GM18499 (cell line): ENCODE data around the gene DHRS2.
"Not testable (repeated sequence)": the region's sequence is repeated elsewhere in the genome, so short reads cannot be mapped to it uniquely, and the experiment has no call there.

Experiments used
- ATAC-seq: cut with Tn5 transposase; IDR thresholded peaks from one replicate; pipeline ENCODE4 v1.9.1; 2021; ENCODE audit warnings: moderate number of reproducible peaks; ENCODE audit not compliant: insufficient read depth, unreplicated experiment

The DHRS2 gene, protein sequence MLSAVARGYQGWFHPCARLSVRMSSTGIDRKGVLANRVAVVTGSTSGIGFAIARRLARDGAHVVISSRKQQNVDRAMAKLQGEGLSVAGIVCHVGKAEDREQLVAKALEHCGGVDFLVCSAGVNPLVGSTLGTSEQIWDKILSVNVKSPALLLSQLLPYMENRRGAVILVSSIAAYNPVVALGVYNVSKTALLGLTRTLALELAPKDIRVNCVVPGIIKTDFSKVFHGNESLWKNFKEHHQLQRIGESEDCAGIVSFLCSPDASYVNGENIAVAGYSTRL

DNA sequence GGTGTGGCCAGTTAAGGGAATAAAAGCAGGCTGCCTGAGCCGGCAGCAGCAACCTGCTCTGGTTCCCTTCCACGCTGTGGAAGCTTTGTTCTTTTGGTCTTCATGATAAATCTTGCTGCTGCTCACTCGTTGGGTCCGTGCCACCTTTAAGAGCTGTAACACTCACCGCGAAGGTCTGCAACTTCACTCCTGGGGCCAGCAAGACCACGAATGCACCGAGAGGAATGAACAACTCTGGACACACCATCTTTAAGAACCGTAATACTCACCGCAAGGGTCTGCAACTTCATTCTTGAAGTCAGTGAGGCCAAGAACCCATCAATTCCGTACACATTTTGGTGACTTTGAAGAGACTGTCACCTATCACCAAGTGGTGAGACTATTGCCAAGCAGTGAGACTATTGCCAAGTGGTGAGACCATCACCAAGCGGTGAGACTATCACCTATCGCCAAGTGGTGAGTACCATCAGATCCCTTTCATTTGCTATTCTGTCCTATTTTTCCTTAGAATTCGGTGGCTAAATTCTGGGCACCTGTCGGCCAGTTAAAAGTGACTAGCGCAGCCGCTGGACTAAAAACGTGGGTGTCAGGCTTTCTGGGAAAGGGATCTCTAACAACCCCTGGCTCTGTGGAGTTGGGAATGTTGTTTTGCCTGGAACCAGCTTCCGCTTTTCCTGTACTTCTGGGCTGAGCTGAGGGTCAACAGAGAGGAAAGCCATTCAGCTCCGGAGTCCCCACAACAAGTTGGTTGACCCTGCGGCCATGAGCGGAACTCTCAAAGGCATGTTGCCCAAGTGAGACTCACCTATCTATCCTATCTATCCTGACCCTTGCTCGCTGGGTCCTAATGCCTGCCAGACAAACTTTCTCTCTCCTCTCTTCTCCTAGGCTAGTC, at the start of gene DHRS2:
Gene DHRS2 (plus strand): TSS at position 48 of the 895 bp plus-strand sequence. CDS start 2,501 bp downstream, outside the sequence.
- ATAC-seq = no peak

DNA sequence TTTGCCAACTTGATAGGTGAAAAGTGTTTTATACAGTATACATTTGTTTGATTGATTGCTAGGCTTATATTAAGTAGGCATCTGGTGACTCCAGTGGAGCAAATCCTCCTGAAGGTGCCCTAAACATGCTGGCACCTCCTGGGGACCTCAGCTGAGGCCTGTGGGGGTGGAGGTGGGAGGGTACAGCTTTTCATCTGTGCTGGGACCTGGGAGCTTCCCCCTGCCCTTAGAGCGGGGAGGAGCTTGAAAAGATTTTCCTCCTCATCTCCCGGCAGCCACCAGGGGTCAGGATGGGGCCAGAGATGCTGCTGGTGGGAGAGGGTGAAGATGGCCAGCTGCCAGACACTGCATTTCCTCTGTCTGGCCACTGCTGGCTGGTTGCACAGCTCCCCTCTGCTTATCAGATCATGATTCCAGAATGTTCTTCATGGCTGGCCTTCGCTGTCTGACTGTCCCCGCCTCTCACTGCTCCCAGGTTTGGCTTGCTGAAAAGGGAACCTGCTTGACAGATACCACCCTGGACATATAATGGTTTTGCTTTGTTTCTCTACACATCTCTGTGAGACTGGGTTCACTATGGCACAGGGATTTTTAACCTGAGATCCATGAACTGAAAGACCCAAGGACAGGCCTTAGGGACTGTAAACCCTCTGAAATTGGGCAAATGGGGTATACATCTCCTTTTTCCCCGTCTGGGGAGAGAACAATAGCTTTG, 47.1 kb upstream of the DHRS2 start:
- peak; percentile 91 for ATAC-seq

DNA sequence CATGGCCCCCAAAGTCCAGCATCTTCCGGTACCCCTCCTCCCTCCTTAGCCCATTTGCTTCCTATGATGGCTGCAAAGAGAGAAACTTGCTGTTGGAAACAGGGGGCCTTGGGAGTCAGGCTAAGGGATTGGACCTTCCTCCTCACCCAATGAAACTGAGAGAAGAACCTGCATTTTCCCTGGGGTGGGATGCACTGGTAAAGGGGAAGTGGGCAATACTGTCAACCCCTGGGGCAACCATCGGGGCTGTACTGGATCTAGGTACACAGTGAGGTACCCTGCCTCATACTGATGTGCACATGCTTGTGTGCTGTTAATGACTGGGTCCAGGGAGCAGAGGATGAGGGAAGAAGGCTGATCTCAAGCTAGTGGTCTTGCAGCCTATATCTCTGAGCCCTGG, 46.6 kb upstream of the DHRS2 start:
- no peak for ATAC-seq

DNA sequence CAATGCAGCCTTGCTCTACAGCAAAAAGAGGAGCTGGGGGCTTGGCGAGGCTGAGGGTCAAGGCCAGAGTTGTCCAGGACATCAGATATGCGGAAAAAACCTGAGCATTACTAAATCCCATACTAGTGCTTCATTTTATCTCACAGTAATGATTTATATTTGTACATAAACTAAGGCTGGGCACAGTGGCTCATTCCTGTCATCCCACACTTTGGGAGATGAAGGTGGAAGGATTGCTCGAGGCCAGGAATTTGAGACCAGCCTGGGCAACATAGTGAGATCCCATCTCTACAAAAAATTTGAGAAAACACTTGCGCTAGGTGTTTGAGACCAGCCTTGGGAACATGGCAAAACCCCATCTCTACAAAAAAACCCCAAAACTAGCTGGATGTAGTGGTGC, 46.0 kb upstream of the DHRS2 start:
- ATAC-seq = no peak

DNA sequence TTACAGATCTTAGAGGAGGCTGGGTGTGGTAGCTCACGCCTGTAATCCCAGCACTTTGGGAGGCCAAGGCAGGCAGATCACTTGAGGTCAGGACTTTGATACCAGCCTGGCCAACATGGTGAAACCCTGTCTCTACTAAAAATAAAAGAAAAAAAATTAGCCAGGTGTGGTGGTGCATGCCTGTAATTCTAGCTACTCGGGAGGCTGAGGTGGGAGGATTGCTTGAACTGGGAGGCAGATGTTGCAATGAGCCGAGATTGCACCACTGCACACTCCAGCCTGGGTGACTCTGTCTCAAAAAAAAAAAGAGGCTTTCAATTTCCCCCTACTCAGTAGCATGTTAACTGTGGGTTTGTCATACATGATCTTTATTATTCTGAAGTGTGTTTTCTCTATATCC, 42.0 kb upstream of the DHRS2 start:
- ATAC-seq = not testable (repeated sequence)

DNA sequence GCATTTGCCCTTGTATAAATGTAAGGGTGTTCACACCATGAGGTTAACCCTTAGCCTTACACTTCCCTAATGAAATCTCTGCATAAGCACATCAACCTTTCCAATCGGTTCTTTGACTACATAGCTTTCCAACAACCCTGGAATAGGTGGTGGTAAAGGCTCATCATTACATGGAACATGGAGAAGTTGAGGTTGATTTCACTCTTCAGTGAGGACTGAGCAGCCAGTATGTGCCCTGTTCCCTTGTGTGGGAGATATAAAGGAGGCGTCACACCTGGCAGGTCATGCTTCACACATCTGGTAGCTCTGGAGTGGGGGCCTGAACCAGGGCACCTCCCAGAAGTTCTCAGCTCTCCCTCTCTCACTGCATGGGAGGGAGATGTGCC, 35.8 kb upstream of the DHRS2 start:
- ATAC-seq = no peak

DNA sequence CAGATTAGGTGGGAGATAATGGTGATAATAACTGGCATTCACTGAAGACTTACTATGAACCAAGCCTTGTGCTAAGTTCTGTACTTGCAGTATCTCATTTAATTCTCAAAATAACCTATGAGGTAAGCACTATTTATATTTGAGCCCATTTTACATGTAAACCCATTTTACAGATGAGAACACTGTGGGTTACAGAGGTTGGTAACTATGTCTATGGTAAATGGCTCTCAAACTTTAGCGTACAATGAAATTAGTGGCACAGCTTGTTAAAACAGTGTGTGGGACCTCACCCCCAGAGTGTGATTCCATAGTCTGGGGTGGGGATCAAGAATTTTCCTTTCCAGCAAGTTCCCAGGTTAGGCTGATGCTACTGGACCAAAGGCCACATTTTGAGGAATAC, 35.4 kb upstream of the DHRS2 start:
- ATAC-seq = no peak

DNA sequence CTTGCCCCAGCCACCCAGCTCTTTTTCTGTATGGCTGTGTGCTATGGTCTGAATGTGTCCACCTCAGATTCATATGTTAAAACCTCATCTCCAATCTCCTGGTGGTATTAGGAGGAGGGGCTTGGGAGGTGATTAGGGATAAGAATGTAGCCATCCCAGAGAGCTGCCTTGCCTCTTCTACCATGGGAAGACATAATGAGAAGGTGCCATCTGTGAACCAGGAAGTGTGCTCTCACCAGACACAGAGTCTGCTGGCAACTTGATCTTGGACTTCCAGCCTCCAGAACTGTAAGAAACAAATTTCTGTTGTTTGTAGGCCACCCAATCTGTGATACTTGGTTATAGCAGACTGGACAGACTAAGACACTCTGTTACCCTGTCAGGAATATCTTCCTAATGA, 34.7 kb upstream of the DHRS2 start:
- no peak for ATAC-seq

DNA sequence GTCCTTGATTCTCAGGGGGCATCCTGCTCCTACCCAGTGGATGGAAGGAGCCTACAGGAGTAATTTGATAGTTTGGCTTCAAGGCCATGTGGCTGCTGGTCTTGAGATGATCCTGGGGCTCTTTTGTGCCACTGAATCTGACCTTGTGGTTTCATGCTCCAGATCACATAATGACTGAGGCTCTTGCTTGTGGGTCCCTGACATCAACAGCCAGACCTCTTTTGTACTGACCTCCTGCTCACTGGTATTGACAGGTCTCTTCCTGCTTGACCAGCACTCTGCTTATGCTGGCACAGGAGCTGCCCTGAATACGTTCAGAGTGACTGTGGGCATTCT, 34.4 kb upstream of the DHRS2 start:
- ATAC-seq = no peak

DNA sequence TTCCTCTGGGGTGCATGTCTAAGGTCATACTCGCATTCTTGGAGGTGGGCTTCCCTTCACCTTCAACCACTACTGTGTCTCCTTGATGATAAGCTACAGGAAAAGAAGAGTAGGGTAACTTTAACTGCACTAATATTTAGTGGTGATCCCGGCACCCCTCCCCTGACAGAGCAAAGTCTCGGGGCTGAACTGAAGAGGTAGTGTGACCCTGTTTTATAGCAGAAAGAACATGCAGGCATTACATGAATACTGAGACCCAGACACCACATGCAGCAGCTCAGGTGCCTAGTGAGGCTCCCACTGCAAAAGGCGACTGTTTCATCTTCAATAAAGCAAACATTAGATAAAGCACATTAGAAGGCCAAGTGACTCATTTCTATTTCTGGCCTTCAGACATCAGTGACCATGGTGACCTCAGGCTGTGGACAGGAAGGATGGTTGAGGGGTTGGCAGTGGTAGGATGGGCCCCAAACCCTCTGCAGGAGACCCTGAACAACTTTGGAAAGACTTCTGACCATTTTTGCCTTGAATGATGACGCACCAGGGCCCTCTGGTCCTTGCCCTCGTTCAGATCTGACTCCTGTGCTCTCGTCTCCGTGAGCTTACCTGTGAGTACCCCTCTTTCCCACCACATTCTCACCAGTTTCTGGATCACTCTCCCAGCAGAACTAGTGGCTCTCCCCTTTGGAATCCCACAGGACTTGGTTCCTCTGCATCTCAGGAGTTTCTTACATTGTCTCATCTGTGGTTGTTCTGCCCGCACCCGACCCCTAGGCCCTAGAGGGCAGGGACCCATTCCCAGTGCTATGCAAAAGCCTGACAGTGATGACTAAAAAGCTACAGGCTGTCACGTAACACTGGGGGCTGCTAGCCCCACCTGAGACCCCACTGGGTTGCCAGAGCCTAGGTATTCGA, 33.7 kb upstream of the DHRS2 start:
- no peak for ATAC-seq

DNA sequence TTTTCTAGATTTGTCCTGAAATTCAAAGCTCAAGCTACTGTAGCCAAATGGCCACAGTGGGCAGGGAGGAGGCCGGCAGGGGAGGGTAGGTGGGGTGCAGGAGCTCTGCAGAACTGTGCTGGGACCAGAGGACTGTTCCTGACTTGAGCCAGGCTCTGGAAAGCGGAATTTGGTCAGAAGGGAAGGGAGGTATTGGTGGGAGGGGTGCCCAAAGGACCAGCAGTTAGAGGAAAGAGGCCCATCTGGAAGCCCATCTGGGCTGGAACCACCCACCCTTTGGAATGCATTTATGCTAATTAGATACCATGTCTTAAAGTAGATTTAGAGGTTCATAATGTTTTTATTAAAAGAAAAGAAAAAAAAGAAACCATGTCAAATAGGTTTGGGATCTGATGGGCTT, 33.1 kb upstream of the DHRS2 start:
- no peak for ATAC-seq

DNA sequence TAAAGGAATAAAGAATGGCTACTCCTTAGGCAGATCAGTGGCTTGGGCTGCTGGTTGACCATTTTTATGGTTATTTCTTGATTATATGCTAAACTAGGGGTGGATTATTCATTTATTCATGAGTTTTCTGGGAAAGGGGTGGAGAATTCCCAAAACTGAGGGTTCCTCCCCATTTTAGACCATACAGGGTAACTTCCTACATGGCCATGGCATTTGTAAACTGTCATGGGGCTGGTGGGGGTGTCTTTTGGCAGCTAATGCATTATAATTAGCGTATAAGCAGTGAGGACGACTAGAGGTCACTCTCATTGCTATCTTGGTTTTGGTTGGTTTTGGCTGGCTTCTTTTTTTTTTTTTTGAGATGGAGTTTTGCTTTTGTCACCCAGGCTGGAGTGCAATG, 32.0 kb upstream of the DHRS2 start:
- ATAC-seq = no peak

DNA sequence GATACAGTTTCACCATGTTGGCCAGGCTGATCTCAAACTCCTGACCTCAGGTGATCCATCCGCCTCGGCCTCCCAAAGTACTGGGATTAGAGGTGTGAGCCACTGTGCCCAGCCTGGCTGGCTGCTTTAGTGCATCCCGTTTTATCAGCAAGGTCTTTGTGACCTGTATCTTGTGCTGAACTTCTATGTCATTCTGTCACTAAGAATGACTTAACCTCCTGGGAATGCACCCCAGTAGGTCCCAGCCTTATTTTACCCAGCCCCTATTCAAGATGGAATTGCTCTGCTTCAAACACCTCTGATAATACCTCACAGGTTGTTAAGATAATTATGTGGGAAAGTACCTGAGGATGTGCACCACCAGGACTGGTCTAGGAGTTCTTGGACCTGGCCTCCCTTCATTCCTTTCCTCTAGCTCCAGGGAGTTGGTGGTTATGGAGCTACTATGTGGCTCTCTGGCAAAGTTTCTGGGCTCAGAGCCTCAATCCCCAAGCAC, 31.4 kb upstream of the DHRS2 start:
- no peak for ATAC-seq

DNA sequence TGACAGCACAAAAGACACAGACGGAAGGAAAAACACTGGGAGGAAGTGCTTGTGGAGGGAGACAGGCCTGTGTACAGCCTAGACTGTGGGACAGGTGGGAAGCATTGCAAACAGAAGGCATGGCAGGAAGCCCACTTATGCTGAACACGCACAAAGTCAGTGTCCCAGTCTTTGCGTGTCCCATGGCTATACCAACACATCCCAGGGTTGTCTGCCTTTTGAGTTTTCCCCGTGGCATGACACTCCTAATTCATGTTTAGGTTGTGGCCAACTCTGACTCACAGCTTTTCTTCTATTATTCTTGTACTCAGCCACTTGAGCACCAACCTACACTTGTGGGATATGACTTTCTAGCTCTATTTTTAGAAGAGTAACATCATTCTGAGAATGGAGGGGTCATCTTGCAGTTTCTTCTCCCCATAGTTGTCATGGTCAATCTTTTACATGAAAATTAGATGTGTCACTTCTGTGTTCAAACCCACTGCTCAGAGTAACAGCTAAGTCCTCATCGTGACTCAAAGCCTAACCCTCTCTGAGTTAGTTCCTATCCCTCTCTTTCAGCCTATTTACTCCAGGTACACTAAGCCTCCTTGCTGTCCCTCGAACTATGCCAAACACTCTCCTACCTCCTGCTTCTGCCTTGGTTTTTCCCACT, 30.1 kb upstream of the DHRS2 start:
- peak; percentile 82 for ATAC-seq

DNA sequence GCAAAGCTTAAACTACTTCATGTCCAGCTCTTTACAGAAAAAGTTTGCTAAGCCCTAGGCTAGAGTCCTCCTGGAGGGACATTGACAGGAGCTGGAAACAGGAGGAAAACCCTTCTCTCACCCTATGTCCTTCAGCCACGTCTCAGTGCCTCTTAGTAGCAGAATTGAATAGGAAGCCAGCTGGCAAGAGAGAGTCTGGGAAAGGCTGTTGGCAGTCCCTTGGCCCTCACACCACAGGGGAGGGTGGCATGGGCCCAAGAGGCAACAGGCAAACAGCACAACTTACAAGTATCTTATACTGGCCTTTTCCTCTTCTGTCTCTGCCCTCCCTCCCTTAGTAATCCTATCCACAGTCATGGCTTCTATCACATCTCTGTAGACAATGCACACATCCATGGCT, 27.7 kb upstream of the DHRS2 start:
- ATAC-seq = no peak

DNA sequence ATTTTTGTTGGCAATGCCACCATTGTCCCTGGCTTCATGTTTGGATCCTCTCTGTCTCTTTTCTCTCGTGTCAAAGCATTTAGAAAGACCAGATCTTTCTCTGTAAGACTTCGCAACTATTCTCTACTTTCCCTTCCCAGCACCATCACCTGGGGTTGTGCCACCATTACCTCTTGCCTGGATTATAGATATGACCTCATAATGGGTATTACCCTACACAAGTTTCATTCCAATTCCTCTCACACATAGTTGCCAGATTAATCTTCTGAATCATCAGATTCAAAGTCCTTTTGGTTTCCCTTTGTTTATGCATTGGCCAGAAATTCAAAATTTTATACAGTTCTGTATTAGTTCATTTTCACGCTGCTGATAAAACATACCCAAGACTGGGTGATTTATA, 27.2 kb upstream of the DHRS2 start:
- ATAC-seq = no peak

DNA sequence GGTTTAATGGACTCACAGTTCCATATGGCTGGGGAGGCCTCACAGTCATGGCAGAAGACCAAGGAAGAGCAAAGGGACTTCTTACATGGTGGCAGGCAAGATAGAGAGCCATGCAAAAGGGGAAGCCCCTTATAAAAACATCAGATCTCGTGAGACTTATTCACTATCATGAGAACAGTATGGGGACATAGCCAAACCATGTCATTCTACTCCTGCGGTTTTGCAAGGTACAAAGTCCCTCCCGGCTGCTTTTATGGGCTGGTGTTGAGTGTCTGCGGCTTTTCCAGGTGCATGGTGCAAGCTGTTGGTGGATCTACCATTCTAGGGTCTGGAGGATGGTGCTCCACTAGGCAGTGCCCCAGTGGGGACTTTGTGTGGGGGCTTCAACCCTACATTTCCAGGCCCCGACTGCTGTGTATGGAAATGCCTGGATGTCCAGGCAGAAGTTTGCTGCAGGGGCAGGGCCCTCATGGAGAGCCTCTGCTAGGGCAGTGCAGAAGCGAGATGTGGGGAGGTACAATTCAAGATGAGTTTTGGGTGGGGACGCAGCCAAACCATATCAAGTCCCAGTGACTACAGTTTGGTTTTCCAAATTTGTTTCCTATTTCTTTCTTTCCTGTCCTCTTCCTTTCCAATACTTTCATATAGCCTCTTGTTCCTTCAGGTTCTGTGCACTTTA, 26.6 kb upstream of the DHRS2 start:
- ATAC-seq = not testable (repeated sequence)

DNA sequence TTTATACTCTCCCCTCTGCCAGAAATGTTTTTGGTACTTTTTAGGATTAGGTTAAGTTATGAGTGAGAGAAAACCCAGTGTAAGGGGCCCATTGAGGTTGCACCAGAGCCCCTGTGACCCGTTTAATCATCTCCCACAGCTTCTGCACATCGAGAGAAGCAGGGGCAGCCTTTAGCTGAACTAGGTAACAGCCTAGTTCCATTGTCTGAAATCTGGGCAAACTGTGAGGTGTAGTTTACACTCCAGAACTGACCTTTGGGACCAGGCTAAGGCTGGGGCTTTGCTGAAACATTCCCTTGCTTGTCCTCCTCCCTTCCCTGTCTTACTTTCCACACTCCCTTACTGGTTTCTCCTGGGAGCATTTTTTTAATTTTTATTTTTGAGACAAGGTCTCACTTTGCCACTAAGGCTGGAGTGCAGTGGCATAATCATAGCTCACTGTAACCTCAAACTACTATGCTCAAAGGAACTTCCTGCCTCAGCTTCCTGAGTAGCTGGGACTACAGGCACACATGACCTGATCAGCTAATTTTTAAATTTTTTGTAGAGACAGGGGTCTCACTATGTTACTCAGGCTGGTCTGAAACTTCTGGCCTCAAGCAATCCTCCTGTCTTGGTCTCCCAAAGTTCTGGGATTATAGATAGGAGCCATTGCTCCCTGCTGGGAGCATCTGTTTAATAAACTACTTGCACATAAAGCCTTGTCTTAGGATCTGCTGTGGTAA, 25.9 kb upstream of the DHRS2 start:
- no peak for ATAC-seq
